OCI-LY7 (cell line): ENCODE data around the gene BRIP1.

ENCODE experiments used
- EZH2phosphoT487 ChIP-seq: fragments of 200-600 bp; sonication (generic); IDR thresholded peaks from 2 replicates; pipeline ENCODE4 v1.6.1; 2018; ENCODE audit warnings: low read depth, borderline replicate concordance, mild to moderate bottlenecking, mixed run types, antibody characterized with exemption, low read length, moderate library complexity, mixed read lengths
- TF ChIP-seq, protein P1 (sequence below): fragments of 200-600 bp; sonication (generic); conservative IDR thresholded peaks from 2 replicates; pipeline ENCODE4 v1.5.1; 2014; ENCODE audit warnings: mild to moderate bottlenecking, antibody characterized with exemption, low read length, moderate library complexity, mixed read lengths

DNA sequence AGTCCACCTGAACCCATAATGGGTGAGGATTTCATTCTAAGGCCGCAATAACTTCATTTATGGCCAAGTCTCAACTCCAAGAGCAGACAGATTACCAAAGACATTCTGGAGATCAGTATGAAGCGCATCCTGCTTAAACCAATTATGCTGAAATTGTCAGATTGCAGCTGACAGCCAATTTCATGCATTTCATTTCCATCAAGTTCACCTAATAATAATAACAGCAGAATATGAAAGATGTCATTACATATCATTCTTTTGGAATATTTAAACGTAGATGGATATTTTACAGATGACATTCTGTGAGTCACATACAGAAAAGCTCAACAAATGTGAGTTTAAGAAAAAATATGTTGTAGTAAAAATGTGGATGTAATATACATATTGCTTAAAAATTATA is 217.4 kb downstream of the BRIP1 start:
- TF ChIP-seq, protein P1, sequence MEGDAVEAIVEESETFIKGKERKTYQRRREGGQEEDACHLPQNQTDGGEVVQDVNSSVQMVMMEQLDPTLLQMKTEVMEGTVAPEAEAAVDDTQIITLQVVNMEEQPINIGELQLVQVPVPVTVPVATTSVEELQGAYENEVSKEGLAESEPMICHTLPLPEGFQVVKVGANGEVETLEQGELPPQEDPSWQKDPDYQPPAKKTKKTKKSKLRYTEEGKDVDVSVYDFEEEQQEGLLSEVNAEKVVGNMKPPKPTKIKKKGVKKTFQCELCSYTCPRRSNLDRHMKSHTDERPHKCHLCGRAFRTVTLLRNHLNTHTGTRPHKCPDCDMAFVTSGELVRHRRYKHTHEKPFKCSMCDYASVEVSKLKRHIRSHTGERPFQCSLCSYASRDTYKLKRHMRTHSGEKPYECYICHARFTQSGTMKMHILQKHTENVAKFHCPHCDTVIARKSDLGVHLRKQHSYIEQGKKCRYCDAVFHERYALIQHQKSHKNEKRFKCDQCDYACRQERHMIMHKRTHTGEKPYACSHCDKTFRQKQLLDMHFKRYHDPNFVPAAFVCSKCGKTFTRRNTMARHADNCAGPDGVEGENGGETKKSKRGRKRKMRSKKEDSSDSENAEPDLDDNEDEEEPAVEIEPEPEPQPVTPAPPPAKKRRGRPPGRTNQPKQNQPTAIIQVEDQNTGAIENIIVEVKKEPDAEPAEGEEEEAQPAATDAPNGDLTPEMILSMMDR, result no peak
- TF ChIP-seq EZH2phosphoT487, result no peak
